ENCODE results near the gene MYOT.

The MYOT gene

GRCh38 chr5:137914758-137915157, 47.1 kb downstream of the MYOT start:
- no peak overlapping the region for H3K4me3 ChIP-seq (ENCODE audit: low read depth, low read length)
- no peak for DNase-seq (ENCODE audit: low read depth)
- TF ChIP-seq POLR2A (IDR thresholded peaks at IDR 0.05; ENCODE audit: extremely low read depth, insufficient read length) = no peak

DNA sequence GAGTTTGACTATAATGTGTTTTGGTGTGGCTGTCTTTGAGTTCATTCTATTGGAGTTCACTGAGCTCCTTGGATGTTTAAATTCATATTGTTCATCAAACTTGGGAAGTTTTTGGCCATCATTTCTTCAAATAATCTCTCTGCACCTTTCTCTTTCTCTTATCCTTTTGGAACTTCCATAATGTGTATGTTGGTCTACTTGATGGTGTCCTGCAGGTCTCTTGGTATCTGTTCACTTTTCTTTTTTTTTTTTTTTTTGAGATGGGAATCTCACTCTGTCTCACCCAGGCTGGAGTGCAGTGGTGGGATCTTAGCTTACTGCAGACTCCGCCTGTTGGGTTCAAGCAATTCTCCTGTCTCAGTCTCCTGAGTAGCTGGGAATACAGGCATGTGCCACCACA, 49.3 kb downstream of the MYOT start:
- H3K4me3 ChIP-seq (ENCODE audit: low read depth, low read length) = no peak overlapping the region

GRCh38 chr5:137921931-137922330, 54.3 kb downstream of the MYOT start:
- no peak for TF ChIP-seq POLR2A (IDR thresholded peaks at IDR 0.05; ENCODE audit: extremely low read depth, insufficient read length)
- TF ChIP-seq, protein P1, sequence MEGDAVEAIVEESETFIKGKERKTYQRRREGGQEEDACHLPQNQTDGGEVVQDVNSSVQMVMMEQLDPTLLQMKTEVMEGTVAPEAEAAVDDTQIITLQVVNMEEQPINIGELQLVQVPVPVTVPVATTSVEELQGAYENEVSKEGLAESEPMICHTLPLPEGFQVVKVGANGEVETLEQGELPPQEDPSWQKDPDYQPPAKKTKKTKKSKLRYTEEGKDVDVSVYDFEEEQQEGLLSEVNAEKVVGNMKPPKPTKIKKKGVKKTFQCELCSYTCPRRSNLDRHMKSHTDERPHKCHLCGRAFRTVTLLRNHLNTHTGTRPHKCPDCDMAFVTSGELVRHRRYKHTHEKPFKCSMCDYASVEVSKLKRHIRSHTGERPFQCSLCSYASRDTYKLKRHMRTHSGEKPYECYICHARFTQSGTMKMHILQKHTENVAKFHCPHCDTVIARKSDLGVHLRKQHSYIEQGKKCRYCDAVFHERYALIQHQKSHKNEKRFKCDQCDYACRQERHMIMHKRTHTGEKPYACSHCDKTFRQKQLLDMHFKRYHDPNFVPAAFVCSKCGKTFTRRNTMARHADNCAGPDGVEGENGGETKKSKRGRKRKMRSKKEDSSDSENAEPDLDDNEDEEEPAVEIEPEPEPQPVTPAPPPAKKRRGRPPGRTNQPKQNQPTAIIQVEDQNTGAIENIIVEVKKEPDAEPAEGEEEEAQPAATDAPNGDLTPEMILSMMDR (IDR thresholded peaks at IDR 0.05; ENCODE audit: low read depth, low read length) = no peak
- no peak for TF ChIP-seq MYC (IDR thresholded peaks at IDR 0.05; ENCODE audit: low read depth, low read length)
- no peak for TF ChIP-seq MAX (IDR thresholded peaks at IDR 0.05; ENCODE audit: low read depth, low read length)
- DNase-seq (ENCODE audit: low read depth) = no peak
- no peak overlapping the region for H3K4me3 ChIP-seq (ENCODE audit: low read depth, low read length)

More for the DNA sequence above, 49.3 kb downstream of the MYOT start:
- no peak for TF ChIP-seq POLR2A (IDR thresholded peaks at IDR 0.05; ENCODE audit: extremely low read depth, insufficient read length)
- TF ChIP-seq MAX (IDR thresholded peaks at IDR 0.05; ENCODE audit: low read depth, low read length) = no peak
- no peak for DNase-seq (ENCODE audit: low read depth)

DNA sequence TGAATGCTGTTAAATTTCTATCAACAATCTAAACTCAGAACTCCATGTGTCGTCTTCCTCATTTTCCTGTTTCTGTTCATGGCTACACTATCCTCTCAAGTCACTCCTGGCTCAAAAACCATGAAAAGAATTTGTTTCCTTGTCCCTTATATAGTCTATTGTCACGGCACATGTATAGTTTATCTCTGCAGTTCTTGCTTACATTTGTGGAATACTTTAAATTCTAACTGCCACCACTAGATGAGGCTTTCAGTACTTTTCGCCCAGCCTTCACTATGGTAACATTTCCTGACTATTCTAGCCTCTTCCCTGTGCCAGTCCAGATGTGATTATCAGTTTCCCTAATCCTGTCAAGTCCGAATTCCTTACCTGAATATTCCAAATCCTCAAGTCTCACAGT, 56.2 kb downstream of the MYOT start:
- DNase-seq (ENCODE audit: low read depth) = no peak
- TF ChIP-seq POLR2A (IDR thresholded peaks at IDR 0.05; ENCODE audit: extremely low read depth, insufficient read length) (no peak), MYC (IDR thresholded peaks at IDR 0.05; ENCODE audit: low read depth, low read length) (no peak), MAX (IDR thresholded peaks at IDR 0.05; ENCODE audit: low read depth, low read length) (no peak)
- TF ChIP-seq, protein P1 (IDR thresholded peaks at IDR 0.05; ENCODE audit: low read depth, low read length) = no peak
- H3K4me3 ChIP-seq (ENCODE audit: low read depth, low read length) = no peak overlapping the region

DNA sequence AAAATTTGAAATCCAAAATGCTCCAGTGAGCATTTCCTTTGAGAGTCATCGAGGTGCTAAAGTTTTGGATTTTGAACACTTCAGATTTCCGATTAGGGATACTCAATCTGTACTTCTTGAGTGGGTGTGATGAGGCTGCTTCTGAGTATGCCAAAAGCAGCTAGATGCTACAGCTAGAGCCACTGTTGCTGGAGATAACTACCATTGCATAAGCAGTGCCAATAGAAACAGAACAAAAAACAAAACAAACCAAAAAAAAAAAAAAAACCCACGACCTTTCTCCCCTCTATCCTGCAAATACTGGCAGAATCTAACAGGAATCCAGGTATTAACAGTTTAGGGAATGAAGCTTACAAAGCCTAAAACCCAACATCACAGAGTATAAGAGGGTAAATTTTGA, 65.1 kb downstream of the MYOT start:
- TF ChIP-seq, protein P1 (IDR thresholded peaks at IDR 0.05; ENCODE audit: low read depth, low read length) = no peak
- no peak for TF ChIP-seq MAX (IDR thresholded peaks at IDR 0.05; ENCODE audit: low read depth, low read length)
- no peak for TF ChIP-seq MYC (IDR thresholded peaks at IDR 0.05; ENCODE audit: low read depth, low read length)
- TF ChIP-seq POLR2A (IDR thresholded peaks at IDR 0.05; ENCODE audit: extremely low read depth, insufficient read length) = no peak

GRCh38 chr5:137933491-137933911, 65.8 kb downstream of the MYOT start:
- no peak for TF ChIP-seq POLR2A (IDR thresholded peaks at IDR 0.05; ENCODE audit: extremely low read depth, insufficient read length)
- no peak for TF ChIP-seq MAX (IDR thresholded peaks at IDR 0.05; ENCODE audit: low read depth, low read length)
- no peak for TF ChIP-seq MYC (IDR thresholded peaks at IDR 0.05; ENCODE audit: low read depth, low read length)
- TF ChIP-seq, protein P1 (IDR thresholded peaks at IDR 0.05; ENCODE audit: low read depth, low read length) = no peak
- DNase-seq (ENCODE audit: low read depth) = no peak
- no peak overlapping the region for H3K4me3 ChIP-seq (ENCODE audit: low read depth, low read length)

More for the DNA sequence above, 65.1 kb downstream of the MYOT start:
- DNase-seq (ENCODE audit: low read depth) = no peak
- no peak overlapping the region for H3K4me3 ChIP-seq (ENCODE audit: low read depth, low read length)

DNA sequence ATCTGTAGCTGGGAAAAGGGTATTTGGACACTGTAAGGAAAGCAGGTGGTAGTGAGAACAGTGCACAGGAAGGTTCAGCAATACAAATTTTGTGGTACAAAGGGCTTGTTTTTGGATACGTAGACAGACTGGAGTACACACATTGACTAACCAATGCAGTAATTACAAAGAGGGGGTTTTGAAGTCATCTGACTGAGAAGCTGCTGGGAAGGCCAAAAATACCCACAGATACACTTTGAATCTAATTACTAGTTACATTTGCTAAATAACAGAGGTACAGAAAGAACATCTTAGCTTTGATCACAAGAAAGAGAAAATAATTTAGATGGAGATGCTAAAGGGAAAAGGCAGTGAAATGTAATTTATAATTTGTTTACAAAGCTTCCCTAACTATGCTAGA, 67.5 kb downstream of the MYOT start:
- TF ChIP-seq POLR2A (IDR thresholded peaks at IDR 0.05; ENCODE audit: extremely low read depth, insufficient read length) (no peak), MAX (IDR thresholded peaks at IDR 0.05; ENCODE audit: low read depth, low read length) (no peak), MYC (IDR thresholded peaks at IDR 0.05; ENCODE audit: low read depth, low read length) (no peak)
- TF ChIP-seq, protein P1 (IDR thresholded peaks at IDR 0.05; ENCODE audit: low read depth, low read length) = no peak
- DNase-seq (ENCODE audit: low read depth) = no peak
- no peak overlapping the region for H3K4me3 ChIP-seq (ENCODE audit: low read depth, low read length)

All from NB4 (cell line).